Measurements from ENCODE around the gene RFT1. TPM values are rescaled to one million over a fixed set of nuclear protein-coding genes. Genes with fewer than 3 reads are reported as not detected.

RFT1 gene
- total and polyA plus RNA-seq, 2 donors (not counting 3 experiments of a cell fraction or from before 2014, with no cell fraction given) = 29.8 to 39.9 TPM

- DNase-seq (ENCODE audit: low read depth, low spot score) (no peak), FAIRE-seq (no peak)
- ChIA-PET POLR2A (no interaction called here), CTCF (interaction anchor here (0.6 to 2.5 kb wide), 5 partner anchors 31 to 58 kb away, joined by 3 to 8 read pairs (median 4); no protein-coding TSS in a partner anchor)
- peaks cover 23% of the 10 kb centered on the region for H3K4me1 ChIP-seq (ENCODE audit: control insufficient read depth, extremely low read depth, insufficient read depth, low read length)
- H3K36me3 ChIP-seq (ENCODE audit: control insufficient read depth in 2 of 2, extremely low read depth in 1 of 2, insufficient read depth in 2 of 2, low read length in 2 of 2) = no peaks in the 10 kb centered on the region
- no peaks in the 10 kb centered on the region for H3K27me3 ChIP-seq (ENCODE audit: control insufficient read depth in 2 of 2, insufficient read depth in 2 of 2, low read length in 2 of 2)
- H3K9me1 ChIP-seq (replicated peaks; ENCODE audit: control insufficient read depth, extremely low read depth, insufficient read depth, low read length) = no peaks in the 10 kb centered on the region
- TF ChIP-seq POLR2A (IDR thresholded peaks at IDR 0.05; ENCODE audit: low read depth, low read length) = no peak
- no peak for TF ChIP-seq MYC (IDR thresholded peaks at IDR 0.05; ENCODE audit: low read depth, low read length)
- TF ChIP-seq EZH2 (IDR thresholded peaks at IDR 0.05; ENCODE audit: borderline replicate concordance, low read depth, low read length, severe bottlenecking) = no peak
- TF ChIP-seq JUN (IDR thresholded peaks at IDR 0.05; ENCODE audit: borderline replicate concordance, insufficient read depth, insufficient read length, low read depth) = no peak
- no peak for TF ChIP-seq FOS (IDR thresholded peaks at IDR 0.05; ENCODE audit: borderline replicate concordance, insufficient read depth, low read length)
- TF ChIP-seq GATA2 (IDR thresholded peaks at IDR 0.05; ENCODE audit: insufficient read depth, insufficient read length, low read depth, low read length) = no peak
- TF ChIP-seq MAX (IDR thresholded peaks at IDR 0.05; ENCODE audit: insufficient read depth, insufficient read length) = no peak
- TF ChIP-seq CTCF (IDR thresholded peaks at IDR 0.05; ENCODE audit: extremely low read depth in 1 of 2, insufficient read depth in 1 of 2, low read depth in 1 of 2, low read length in 2 of 2) = no peak
- no peak for TF ChIP-seq POLR2AphosphoS5 (IDR thresholded peaks at IDR 0.05; ENCODE audit: insufficient read depth, low read depth, low read length)
- H4K20me1 ChIP-seq (replicated peaks; ENCODE audit: control insufficient read depth, extremely low read depth, insufficient read depth, low read length) = no peaks in the 10 kb centered on the region
- H3K4me3 ChIP-seq (replicated peaks in 1 of 3; ENCODE audit: insufficient read depth in 1 of 3, low read depth in 1 of 3, low read length in 3 of 3) = no peak overlapping the region
- no TSS peak for BruUV-seq (replicated peaks)
- H2AFZ ChIP-seq (ENCODE audit: low read depth, low read length) = no peak overlapping the region
- no peak overlapping the region for H3K9ac ChIP-seq (replicated peaks; ENCODE audit: extremely low read depth, insufficient read depth, low read length)
- no peak overlapping the region for H3K4me2 ChIP-seq (ENCODE audit: insufficient read depth, low read length)
- intact Hi-C loops (cut with micrococcal nuclease) (no loop called here), dilution Hi-C loops (cut with MboI; ENCODE audit: extremely low pct_ligation_motif_present, low sequenced_read_pairs) (no loop called here)
- no peak overlapping the region for H3K27ac ChIP-seq (ENCODE audit: insufficient read depth, low read depth, low read length)
- peaks cover 6% of the 10 kb centered on the region for H3K79me2 ChIP-seq (ENCODE audit: control insufficient read depth, insufficient read depth, low read length)
- H3K9me3 ChIP-seq (replicated peaks; ENCODE audit: control insufficient read depth, insufficient read depth, low read length) = no peaks in the 10 kb centered on the region
These were observed 34.7 kb upstream of the RFT1 start for GRCh38 chr3:53164911-53165310.
